AG04449 (cell line): ENCODE results near the gene TYRP1.

Source experiments
- CTCF ChIA-PET: fragments of 350-600 bp; formaldehyde crosslinking; extraction: SDS; loops from one replicate; lab custom pipeline; 2021; ENCODE audit warnings: antibody characterized with exemption; lab: Yijun Ruan, JAX
- POLR2A ChIA-PET: fragments of 400-600, 350-600 bp; formaldehyde crosslinking; extraction: SDS; loops from one replicate; lab custom pipeline; 2020; ENCODE audit warnings: antibody characterized with exemption, inconsistent platforms; lab: Yijun Ruan, JAX
- DNase-seq: peaks from one replicate; pipeline ENCODE4 v3.0.0-alpha.2; 2010; ENCODE audit warnings: low read depth, low spot score
- H3K4me3 ChIP-seq: 2 replicates; pipeline ENCODE4 v1.5.1; 2011; ENCODE audit warnings: low read depth, mild to moderate bottlenecking, control low read depth, low read length
- TF ChIP-seq, protein P1 (sequence below): IDR thresholded peaks from one replicate; pipeline ENCODE4 v1.5.1; 2011; ENCODE audit warnings: mild to moderate bottlenecking, moderate library complexity, low read length, control low read depth, inconsistent platforms; ENCODE audit not compliant: insufficient read depth; ENCODE audit errors: missing control alignments

TYRP1 gene

GRCh38 chr9:12689233-12689632 is 4.0 kb upstream of the TYRP1 start:
- no peak for DNase-seq
- CTCF ChIA-PET, result no interaction called here
- POLR2A ChIA-PET, result no interaction called here
- TF ChIP-seq, protein P1, sequence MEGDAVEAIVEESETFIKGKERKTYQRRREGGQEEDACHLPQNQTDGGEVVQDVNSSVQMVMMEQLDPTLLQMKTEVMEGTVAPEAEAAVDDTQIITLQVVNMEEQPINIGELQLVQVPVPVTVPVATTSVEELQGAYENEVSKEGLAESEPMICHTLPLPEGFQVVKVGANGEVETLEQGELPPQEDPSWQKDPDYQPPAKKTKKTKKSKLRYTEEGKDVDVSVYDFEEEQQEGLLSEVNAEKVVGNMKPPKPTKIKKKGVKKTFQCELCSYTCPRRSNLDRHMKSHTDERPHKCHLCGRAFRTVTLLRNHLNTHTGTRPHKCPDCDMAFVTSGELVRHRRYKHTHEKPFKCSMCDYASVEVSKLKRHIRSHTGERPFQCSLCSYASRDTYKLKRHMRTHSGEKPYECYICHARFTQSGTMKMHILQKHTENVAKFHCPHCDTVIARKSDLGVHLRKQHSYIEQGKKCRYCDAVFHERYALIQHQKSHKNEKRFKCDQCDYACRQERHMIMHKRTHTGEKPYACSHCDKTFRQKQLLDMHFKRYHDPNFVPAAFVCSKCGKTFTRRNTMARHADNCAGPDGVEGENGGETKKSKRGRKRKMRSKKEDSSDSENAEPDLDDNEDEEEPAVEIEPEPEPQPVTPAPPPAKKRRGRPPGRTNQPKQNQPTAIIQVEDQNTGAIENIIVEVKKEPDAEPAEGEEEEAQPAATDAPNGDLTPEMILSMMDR, result no peak
- no peak overlapping the region for H3K4me3 ChIP-seq

DNA sequence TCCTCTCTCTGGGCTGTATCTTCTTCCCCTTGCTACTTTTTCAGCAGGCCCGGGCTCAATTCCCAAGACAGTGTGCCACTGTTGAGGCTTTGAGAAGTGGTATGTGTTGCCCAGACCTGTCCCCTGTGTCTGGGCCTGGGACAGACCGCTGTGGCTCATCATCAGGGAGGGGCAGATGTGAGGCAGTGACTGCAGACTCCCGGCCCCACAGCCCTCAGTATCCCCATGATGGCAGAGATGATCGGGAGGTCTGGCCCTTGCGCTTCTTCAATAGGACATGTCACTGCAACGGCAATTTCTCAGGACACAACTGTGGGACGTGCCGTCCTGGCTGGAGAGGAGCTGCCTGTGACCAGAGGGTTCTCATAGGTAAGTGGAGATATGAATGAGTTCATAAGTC is 828 bp downstream of the TYRP1 start:
- POLR2A ChIA-PET, result no interaction called here
- TF ChIP-seq, protein P1, result no peak

GRCh38 chr9:12695474-12695873 is 2.3 kb downstream of the TYRP1 start:
- CTCF ChIA-PET, result interaction anchor here (3.2 kb wide), 1 partner anchor 24 kb away, joined by 15 read pairs; no protein-coding TSS in a partner anchor
- POLR2A ChIA-PET, result no interaction called here
- no peak overlapping the region for H3K4me3 ChIP-seq
- DNase-seq, result no peak
- TF ChIP-seq, protein P1, result no peak

More for the DNA sequence above, 828 bp downstream of the TYRP1 start:
- CTCF ChIA-PET, result no interaction called here
- no peak for DNase-seq
- no peak overlapping the region for H3K4me3 ChIP-seq

DNA sequence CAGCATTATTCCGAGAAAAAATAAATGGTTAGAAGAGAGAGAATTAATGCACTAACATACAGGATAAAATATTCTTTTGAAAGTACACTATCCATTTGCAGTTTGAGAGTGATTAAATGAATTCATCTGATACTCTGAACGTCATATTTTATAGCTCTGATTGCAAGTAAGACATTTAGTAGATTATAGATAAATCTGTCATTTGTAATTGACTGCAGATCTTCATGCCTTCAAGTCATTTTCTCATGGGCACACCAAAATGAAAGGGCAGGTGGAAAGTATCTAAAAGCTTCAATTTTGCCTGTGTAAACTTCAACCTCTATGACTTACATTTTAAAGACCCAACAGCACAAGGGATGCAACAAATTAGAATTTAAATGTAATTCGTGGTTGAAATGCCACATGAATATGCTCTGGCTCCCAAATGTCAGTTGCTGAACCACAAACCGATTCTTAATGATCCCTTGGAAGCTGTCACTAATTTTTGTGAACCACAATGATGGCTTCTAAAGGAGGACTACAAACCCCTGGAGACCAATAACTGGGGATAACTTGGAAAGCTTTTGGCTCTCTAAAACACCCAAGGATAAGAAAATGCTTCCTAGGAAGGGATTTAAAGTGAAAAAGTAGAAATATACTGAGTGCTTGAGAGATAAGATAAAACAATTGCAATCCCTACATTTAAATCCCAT is 3.9 kb downstream of the TYRP1 start:
- TF ChIP-seq, protein P1, result no peak
- ChIA-PET CTCF (interaction anchor here (3.2 kb wide), 1 partner anchor 22 kb away, joined by 15 read pairs; no protein-coding TSS in a partner anchor), POLR2A (no interaction called here)
- H3K4me3 ChIP-seq, result no peak overlapping the region
- DNase-seq, result no peak

- no peak for DNase-seq
- H3K4me3 ChIP-seq, result no peak overlapping the region
- ChIA-PET CTCF (interaction anchor here (1.3 to 3.2 kb wide), 2 partner anchors 10 to 22 kb away, joined by 4 to 15 read pairs; no protein-coding TSS in a partner anchor), POLR2A (no interaction called here)
- TF ChIP-seq, protein P1, result no peak
Observed at GRCh38 chr9:12697719-12698118, 4.5 kb downstream of the TYRP1 start.

DNA sequence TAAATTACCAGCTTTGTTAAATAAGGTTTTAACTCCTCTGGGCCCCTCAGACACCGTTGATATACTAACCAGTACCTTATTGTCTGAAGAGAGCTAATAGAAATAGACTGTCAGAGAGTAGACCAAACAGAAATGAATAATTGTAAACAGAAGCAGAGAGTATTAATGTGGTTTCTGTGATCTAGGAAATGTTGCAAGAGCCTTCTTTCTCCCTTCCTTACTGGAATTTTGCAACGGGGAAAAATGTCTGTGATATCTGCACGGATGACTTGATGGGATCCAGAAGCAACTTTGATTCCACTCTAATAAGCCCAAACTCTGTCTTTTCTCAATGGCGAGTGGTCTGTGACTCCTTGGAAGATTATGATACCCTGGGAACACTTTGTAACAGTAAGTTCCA is 5.1 kb downstream of the TYRP1 start:
- DNase-seq, result no peak
- TF ChIP-seq, protein P1, result no peak
- ChIA-PET CTCF (interaction anchor here (0.6 to 3.2 kb wide), 4 partner anchors 10 to 391 kb away, joined by 3 to 15 read pairs (median 4); no protein-coding TSS in a partner anchor), POLR2A (no interaction called here)
- H3K4me3 ChIP-seq, result no peak overlapping the region
